ENCODE data around the gene TNNC2. TPM values are rescaled to one million over a fixed set of nuclear protein-coding genes. Genes with fewer than 3 reads are reported as not detected.

The TNNC2 gene
- total and polyA plus RNA-seq, 2 of the 8 experiments (the other 6 are each of a cell fraction or from before 2014, with no cell fraction given), result 5.7 to 7.6 TPM

- TF ChIP-seq CHD2 (IDR thresholded peaks at IDR 0.05; ENCODE audit: low read length) (peak; percentile 98), NRF1 (IDR thresholded peaks at IDR 0.05; ENCODE audit: low read depth, low read length) (no peak), JUND (IDR thresholded peaks at IDR 0.05; ENCODE audit: low read length) (no peak), PHF8 (conservative IDR thresholded peaks at IDR 0.05; ENCODE audit: low read depth, low read length) (peak; percentile 54; the same call in 1 of the 2 replicates), USF2 (IDR thresholded peaks at IDR 0.05; ENCODE audit: low read length) (no peak), RAD21 (IDR thresholded peaks at IDR 0.05 in 1 of 2, conservative IDR thresholded peaks at IDR 0.05 in 1 of 2; ENCODE audit: low read depth in 2 of 2, low read length in 2 of 2) (no peak), SUZ12 (IDR thresholded peaks at IDR 0.05; ENCODE audit: low read length) (no peak), FOSL1 (IDR thresholded peaks at IDR 0.05; ENCODE audit: insufficient read depth, low read depth, low read length) (no peak), NANOG (IDR thresholded peaks at IDR 0.05; ENCODE audit: insufficient read depth, low read depth, low read length, poor library complexity, severe bottlenecking) (peak; percentile 7), POLR2A (IDR thresholded peaks at IDR 0.05; ENCODE audit: control extremely low read depth in 1 of 2, low read depth in 2 of 2, low read length in 2 of 2) (peak in 1 of 2 experiments; percentile 47; a peak in 1 of 3 replicates), CHD1 (IDR thresholded peaks at IDR 0.05; ENCODE audit: low read depth, low read length) (no peak), SIRT6 (IDR thresholded peaks at IDR 0.05; ENCODE audit: low read length) (no peak), BRCA1 (IDR thresholded peaks at IDR 0.05; ENCODE audit: low read depth, low read length) (no peak), CREB1 (IDR thresholded peaks at IDR 0.05) (peak; percentile 55), CBX8 (IDR thresholded peaks at IDR 0.05; ENCODE audit: borderline replicate concordance, low read depth, low read length) (no peak), CTBP2 (IDR thresholded peaks at IDR 0.05; ENCODE audit: borderline replicate concordance, insufficient read depth, insufficient read length, low read length) (no peak), POLR2AphosphoS5 (IDR thresholded peaks at IDR 0.05; ENCODE audit: low read depth, low read length) (no peak), RXRA (IDR thresholded peaks at IDR 0.05; ENCODE audit: insufficient read depth, low read depth, low read length) (no peak), GTF2F1 (IDR thresholded peaks at IDR 0.05; ENCODE audit: borderline replicate concordance, low read depth, low read length) (no peak), CEBPB (IDR thresholded peaks at IDR 0.05; ENCODE audit: low read depth, low read length) (no peak), YY1 (IDR thresholded peaks at IDR 0.05; ENCODE audit: low read depth, low read length) (no peak), SIX5 (IDR thresholded peaks at IDR 0.05; ENCODE audit: low read depth, low read length) (no peak), SP1 (IDR thresholded peaks at IDR 0.05; ENCODE audit: low read depth, low read length) (peak; percentile 100), HDAC6 (IDR thresholded peaks at IDR 0.05; ENCODE audit: low read depth, low read length) (no peak), SRF (IDR thresholded peaks at IDR 0.05; ENCODE audit: low read depth, low read length) (no peak), POU5F1 (IDR thresholded peaks at IDR 0.05; ENCODE audit: low read depth, low read length) (no peak)
Observed at GRCh38 chr20:45857114-45857881, 30.2 kb upstream of the TNNC2 start, which contains the start of the genes ACOT8 and ZSWIM3 (continued).

Data from H1 (cell line).